K562 (cell line): ENCODE data around the gene SOS1. TPM values are rescaled to one million over a fixed set of nuclear protein-coding genes. Genes with fewer than 3 reads are reported as not detected.
A peak's percentile ranks its signal among the peaks of the same experiment; 100 is the strongest.

ENCODE experiments used
- ARID1B ChIP-seq: fragments of 450-650 bp; IDR thresholded peaks from 2 replicates; pipeline ENCODE4 v1.6.1; 2016; ENCODE audit warnings: antibody characterized with exemption, mild to moderate bottlenecking, inconsistent platforms
- ARID2 ChIP-seq: fragments of 450-650 bp; IDR thresholded peaks from 2 replicates; pipeline ENCODE4 v1.6.1; 2017; ENCODE audit warnings: antibody characterized with exemption, mild to moderate bottlenecking
- ATF7 ChIP-seq: fragments of 450-650 bp; IDR thresholded peaks from 2 replicates; pipeline ENCODE4 v1.7.1; 2014; ENCODE audit warnings: mild to moderate bottlenecking, moderate library complexity
- BACH1 ChIP-seq: fragments of 200-800 bp; sonication (Bioruptor generic); IDR thresholded peaks from 2 replicates; pipeline ENCODE4 v1.6.1; 2016; ENCODE audit warnings: missing genetic modification characterization, missing compliant biosample characterization
- CEBPG ChIP-seq, 3 experiments: fragments of 200-800 bp in 1 of 3; sonication (Bioruptor generic) in 1 of 3; sonication (generic) in 1 of 3; formaldehyde crosslinking in 1 of 3; IDR thresholded peaks in 2 of 3; conservative IDR thresholded peaks in 1 of 3; 2 replicates each; pipeline versions ENCODE4 v1.6.1 to v1.8.0; 2016 to 2022; ENCODE audit warnings: missing compliant biosample characterization in 2 of 3, missing genetic modification characterization in 2 of 3, mild to moderate bottlenecking in 1 of 3, missing genetic modification reagents in 1 of 3
- DDX20 ChIP-seq: fragments of 450-650 bp; IDR thresholded peaks from 2 replicates; pipeline ENCODE4 v1.6.1; 2016; ENCODE audit warnings: missing genetic modification characterization, low read depth, mild to moderate bottlenecking, missing compliant biosample characterization, moderate library complexity
- EHMT2 ChIP-seq: fragments of 450-650 bp; IDR thresholded peaks from 2 replicates; pipeline ENCODE4 v1.6.1; 2018; ENCODE audit warnings: antibody characterized with exemption
- EZH2 ChIP-seq: IDR thresholded peaks from 2 replicates; pipeline ENCODE4 v1.6.1; 2012; ENCODE audit warnings: low read depth, mild to moderate bottlenecking, inconsistent platforms, low read length, borderline replicate concordance
- HCFC1 ChIP-seq: IDR thresholded peaks from 2 replicates; pipeline ENCODE4 v1.6.1; 2012; ENCODE audit warnings: low read depth, low read length, improper control_type of control experiment
- HMG20B ChIP-seq: fragments of 250-450 bp; sonication (Bioruptor Pico); IDR thresholded peaks from 2 replicates; pipeline ENCODE4 v1.5.0; 2021; ENCODE audit warnings: mild to moderate bottlenecking
- KAT2B ChIP-seq: IDR thresholded peaks from one replicate; pipeline ENCODE4 v1.6.1; 2012; ENCODE audit warnings: low read depth, mild to moderate bottlenecking, control low read depth, inconsistent platforms, low read length, moderate library complexity
- MTA3 ChIP-seq: fragments of 450-650 bp; formaldehyde crosslinking; IDR thresholded peaks from 2 replicates; pipeline ENCODE4 v1.6.1; 2017; ENCODE audit warnings: mild to moderate bottlenecking, borderline replicate concordance
- NR2C2 ChIP-seq, 2 experiments: fragments of 200-800 bp in 1 of 2; sonication (Bioruptor generic) in 1 of 2; sonication (generic) in 1 of 2; formaldehyde crosslinking in 1 of 2; IDR thresholded peaks; 2 replicates each; pipeline versions ENCODE4 v1.6.1 to v1.8.0; 2016 to 2022; ENCODE audit warnings: mild to moderate bottlenecking in 1 of 2, missing compliant biosample characterization in 1 of 2, missing genetic modification characterization in 1 of 2, missing genetic modification reagents in 1 of 2
- RBM14 ChIP-seq: fragments of 200-400 bp; formaldehyde crosslinking; IDR thresholded peaks from 2 replicates; pipeline ENCODE4 v1.6.1; 2018; ENCODE audit warnings: low read depth, mild to moderate bottlenecking, low read length, moderate library complexity, borderline replicate concordance; ENCODE audit not compliant: insufficient read depth
- RNF2 ChIP-seq: sonication (generic); IDR thresholded peaks from 2 replicates; pipeline ENCODE4 v1.6.1; 2016
- SAFB2 ChIP-seq: fragments of 200-400 bp; formaldehyde crosslinking; IDR thresholded peaks from 2 replicates; pipeline ENCODE4 v1.6.1; 2018; ENCODE audit warnings: borderline replicate concordance, low read length, low read depth, moderate library complexity; ENCODE audit not compliant: severe bottlenecking
- SAP30 ChIP-seq: fragments of 200-600 bp; sonication (generic); IDR thresholded peaks from 2 replicates; pipeline ENCODE4 v1.6.1; 2012; ENCODE audit warnings: borderline replicate concordance, low read depth, mild to moderate bottlenecking, moderate library complexity, low read length, control low read depth, inconsistent platforms; ENCODE audit not compliant: insufficient read depth, poor library complexity, severe bottlenecking
- SMARCB1 ChIP-seq: IDR thresholded peaks from 2 replicates; pipeline ENCODE4 v1.6.1; 2011; ENCODE audit warnings: improper control_type of control experiment, low read depth; ENCODE audit not compliant: insufficient read length
- TEAD2 ChIP-seq: fragments of 450-650 bp; IDR thresholded peaks from 2 replicates; pipeline ENCODE4 v1.6.1; 2016; ENCODE audit warnings: missing genetic modification characterization, control low read depth, missing compliant biosample characterization
- ZFP91 ChIP-seq: sonication (generic); formaldehyde crosslinking; IDR thresholded peaks from 2 replicates; pipeline ENCODE4 v1.8.0; 2022; ENCODE audit warnings: mild to moderate bottlenecking, missing genetic modification reagents
- ZKSCAN8 ChIP-seq: fragments of 200-800 bp; sonication (Bioruptor generic); IDR thresholded peaks from 2 replicates; pipeline ENCODE4 v1.6.1; 2016; ENCODE audit warnings: missing genetic modification characterization, missing compliant biosample characterization
- ZNF668 ChIP-seq: fragments of 250-450 bp; sonication (Bioruptor Pico); IDR thresholded peaks from 2 replicates; pipeline ENCODE4 v1.8.0; 2022; ENCODE audit warnings: mild to moderate bottlenecking, inconsistent platforms
- ZNF77 ChIP-seq: fragments of 250-450 bp; sonication (Bioruptor Pico); IDR thresholded peaks from 2 replicates; pipeline ENCODE4 v1.5.0; 2020
- polyA plus RNA-seq, 8 experiments: library from polyadenylated mRNA; depleted of rRNA in 4 of 8; stranded (reverse) in 5 of 8; unstranded in 3 of 8; fragments of >200 nt; fragmentation: Nextera tagmentation in 2 of 8; fragmentation: Illumina TruSeq in 1 of 8; extraction: Ambion mirVana in 2 of 8; extraction: Trizol in 1 of 8; gene quantifications; 2 replicates each; pipeline versions ENCODE4 v1.2.1 to v1.2.3, GENCODE V29; 2011 to 2014; ENCODE audit warnings: inconsistent platforms in 1 of 8, missing spikeins in 1 of 8
- total RNA-seq, 7 experiments: library from RNA; depleted of rRNA in 6 of 7; stranded (reverse); fragments of >200 nt in 6 of 7; fragmentation: Illumina TruSeq in 2 of 7; extraction: Trizol in 2 of 7; gene quantifications; 2 replicates each; pipeline versions ENCODE4 v1.2.1 to v1.2.3, GENCODE V29; 2011 to 2021; ENCODE audit warnings: low replicate concordance in 1 of 7

The SOS1 gene
- total and polyA plus RNA-seq, 9 of the 15 experiments (the other 6 are each of a cell fraction or from before 2014, with no cell fraction given): 2.5 to 27.1 (median 16.3) TPM

GRCh38 chr2:39139511-39140237, 18.8 kb upstream of the SOS1 start (continued):
- TF ChIP-seq DDX20 (tag) (0 out of 2 replicates have a peak, but pooled peaks have one; percentile 30), ARID2 (no peak), SMARCB1 (no peak), CEBPG (CRISPR knock-in tag; IDR thresholded peaks at IDR 0.05) (peak; percentile 86), CEBPG (tag; conservative IDR thresholded peaks at IDR 0.05 in 1 of 2, IDR thresholded peaks at IDR 0.05 in 1 of 2) (peak; percentile 76 to 89), KAT2B (no peak), RNF2 (no peak), EHMT2 (no peak), SAFB2 (no peak), ZFP91 (CRISPR knock-in tag) (no peak), EZH2 (no peak), RBM14 (no peak), TEAD2 (tag) (no peak), ZNF668 (CRISPR knock-in tag) (no peak), HCFC1 (no peak), SAP30 (no peak), ZKSCAN8 (CRISPR knock-in tag) (no peak), ATF7 (peak; percentile 64), ZNF77 (CRISPR knock-in tag) (no peak), HMG20B (CRISPR knock-in tag) (no peak), BACH1 (tag) (0 out of 2 replicates have a peak, but pooled peaks have one; percentile 12), MTA3 (no peak), ARID1B (peak; percentile 40), NR2C2 (CRISPR knock-in tag; IDR thresholded peaks at IDR 0.05) (no peak), NR2C2 (tag; IDR thresholded peaks at IDR 0.05) (peak; percentile 14; the same call in 1 of the 2 replicates)
